ENCODE measurements around the gene KRT33B. TPM values are rescaled to one million over a fixed set of nuclear protein-coding genes. Genes with fewer than 3 reads are reported as not detected.

KRT33B gene
- total and polyA plus RNA-seq, 2 of the 4 experiments (the other 2 are of a cell fraction): 0.18 to 0.22 TPM

GRCh38 chr17:41411072-41411840, 41.6 kb upstream of the KRT33B start:
- no peaks in the 10 kb centered on the region for H4K20me1 ChIP-seq (ENCODE audit: insufficient read depth, low read length)
- no peaks in the 10 kb centered on the region for H3K36me3 ChIP-seq (ENCODE audit: control insufficient read depth, insufficient read depth, low read length)
- H3K27me3 ChIP-seq (ENCODE audit: control insufficient read depth, insufficient read depth, low read length): no peaks in the 10 kb centered on the region
- no peak overlapping the region for H3K4ac ChIP-seq (ENCODE audit: low read depth, low read length)
- H3K9me3 ChIP-seq (ENCODE audit: control insufficient read depth, insufficient read depth, low read length): no peaks in the 10 kb centered on the region
- no peak for TF ChIP-seq SMC3 (IDR thresholded peaks at IDR 0.05; ENCODE audit: low read depth, low read length)
- TF ChIP-seq MAFK (IDR thresholded peaks at IDR 0.05; ENCODE audit: low read depth, low read length): no peak
- TF ChIP-seq USF2 (IDR thresholded peaks at IDR 0.05; ENCODE audit: low read depth, low read length): no peak
- H4K8ac ChIP-seq (ENCODE audit: low read depth in 2 of 2, low read length in 2 of 2): no peak overlapping the region
- no peak overlapping the region for H3K4me2 ChIP-seq (ENCODE audit: low read depth, low read length)
- H3K9ac ChIP-seq (ENCODE audit: low read depth, low read length): no peak overlapping the region
- peaks cover 11% of the 10 kb centered on the region for H3K4me1 ChIP-seq (ENCODE audit: control insufficient read depth, insufficient read depth, low read length)
- intact Hi-C loops (cut with micrococcal nuclease) (no loop called here), in situ Hi-C loops (cut with MboI; ENCODE audit: low sequenced_read_pairs) (no loop called here), dilution Hi-C loops (cut with HindIII; ENCODE audit: low sequenced_read_pairs, unreplicated experiment) (no loop called here)
- ATAC-seq (ENCODE audit: low read depth): no peak
- no peak overlapping the region for H2BK120ac ChIP-seq (ENCODE audit: low read depth, low read length)
- no peak overlapping the region for H4K5ac ChIP-seq (ENCODE audit: low read depth, low read length)
- no TSS peak for BruUV-seq (replicated peaks)
- no peak for DNase-seq
- H3K9me1 ChIP-seq (ENCODE audit: insufficient read depth, low read length): peaks cover 6% of the 10 kb centered on the region
- H2AK5ac ChIP-seq (ENCODE audit: low read depth, low read length): no peak overlapping the region; the same call in 1 of the 2 replicates
- H2AK9ac ChIP-seq (replicated peaks; ENCODE audit: low read depth, low read length, poor library complexity): no peak overlapping the region
- CTCF ChIA-PET: no interaction called here
- H2BK20ac ChIP-seq (ENCODE audit: low read depth, low read length): no peak overlapping the region
- no peak overlapping the region for H3K18ac ChIP-seq (ENCODE audit: low read depth, low read length)
- H2BK15ac ChIP-seq (ENCODE audit: low read depth, low read length): no peak overlapping the region
- H3K56ac ChIP-seq (ENCODE audit: extremely low read depth, insufficient read depth, low read length): no peak overlapping the region
- no peak overlapping the region for H3K27ac ChIP-seq (ENCODE audit: insufficient read depth, low read length)
- H4K91ac ChIP-seq (ENCODE audit: insufficient read depth, low read depth, low read length): no peak overlapping the region
- 93% methylated on average over 16 of the region's 20 CpGs; no CpG with 5 or more reads in 1 of the 2 experiments for WGBS, 2 experiments (ENCODE audit: extremely low coverage in 2 of 2, insufficient read length in 1 of 2)
- H3K79me1 ChIP-seq (ENCODE audit: low read depth in 1 of 2, low read length in 2 of 2): no peaks in the 10 kb centered on the region
- H3K4me3 ChIP-seq (ENCODE audit: insufficient read depth, low read depth, low read length): no peak overlapping the region
- H3K23ac ChIP-seq (ENCODE audit: low read depth, low read length): no peak overlapping the region
- no peak overlapping the region for H2BK5ac ChIP-seq (ENCODE audit: low read depth, low read length, poor library complexity, severe bottlenecking)
- no peak overlapping the region for H3K14ac ChIP-seq (replicated peaks; ENCODE audit: low read depth, low read length)
- H2AFZ ChIP-seq (replicated peaks; ENCODE audit: low read length, poor library complexity): no peak overlapping the region
- POLR2A ChIA-PET (ENCODE audit: unreplicated experiment): no interaction called here

All from IMR-90 (cell line).